CD4-positive, alpha-beta T cell treated with Interferon gamma for 1 hour (primary cell): ENCODE measurements around the gene SPATA16.
"Not testable (repeated sequence)": the region's sequence is repeated elsewhere in the genome, so short reads cannot be mapped to it uniquely, and the experiment has no call there.

ENCODE experiments used
- DNase-seq: peaks from one replicate; pipeline ENCODE4 v3.0.0-alpha.2; 2020

The SPATA16 gene

GRCh38 chr3:173058229-173058628 is 82.8 kb downstream of the SPATA16 start:
- no peak for DNase-seq

GRCh38 chr3:173055228-173055933 is 85.7 kb downstream of the SPATA16 start:
- no peak for DNase-seq

DNA sequence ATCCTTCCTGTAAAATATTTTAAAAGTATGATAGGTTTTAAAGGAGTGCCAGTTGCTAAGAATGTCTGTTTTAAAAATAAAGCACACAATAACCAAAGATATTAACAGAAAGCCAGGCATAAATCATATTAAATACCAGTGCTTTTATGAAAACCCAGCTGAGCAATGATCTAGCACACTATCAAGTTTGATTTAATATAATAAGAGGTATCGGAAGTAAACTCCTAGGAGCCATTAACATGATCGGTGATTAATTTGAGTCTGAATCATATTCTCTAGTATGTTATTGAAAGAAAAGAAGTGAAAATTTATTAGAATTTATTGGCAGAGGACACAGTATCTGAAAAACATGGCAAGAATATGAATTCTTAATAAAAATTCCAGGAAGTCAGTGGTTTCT is 91.7 kb downstream of the SPATA16 start:
- no peak for DNase-seq

DNA sequence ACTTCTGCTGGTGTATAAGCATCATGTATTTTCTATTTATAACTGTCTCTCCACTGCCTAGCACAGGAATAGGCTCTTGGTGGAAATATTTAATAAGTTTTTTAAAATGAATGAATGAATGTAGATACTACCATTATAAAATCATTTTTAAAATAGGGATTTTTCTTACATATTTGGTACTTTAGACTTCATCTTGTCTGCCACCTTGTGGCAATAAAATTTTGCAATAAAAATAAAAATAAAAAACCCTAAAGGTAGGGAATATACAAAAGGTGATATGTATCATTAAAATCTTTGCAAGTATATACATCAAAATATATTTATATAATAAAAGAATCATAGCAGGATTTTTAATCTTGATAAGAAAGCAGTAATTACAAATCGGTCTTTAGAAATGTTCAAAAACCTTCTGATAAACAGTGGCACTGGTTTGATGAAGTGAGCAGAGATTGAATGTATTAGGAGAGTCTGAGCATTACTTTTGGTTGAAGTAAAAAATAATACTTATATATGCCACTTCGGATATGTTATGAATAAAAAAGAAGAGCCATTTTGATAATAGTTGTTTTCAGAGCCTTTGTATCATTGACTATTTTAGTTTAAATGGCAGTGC is 95.2 kb downstream of the SPATA16 start:
- DNase-seq = no peak

DNA sequence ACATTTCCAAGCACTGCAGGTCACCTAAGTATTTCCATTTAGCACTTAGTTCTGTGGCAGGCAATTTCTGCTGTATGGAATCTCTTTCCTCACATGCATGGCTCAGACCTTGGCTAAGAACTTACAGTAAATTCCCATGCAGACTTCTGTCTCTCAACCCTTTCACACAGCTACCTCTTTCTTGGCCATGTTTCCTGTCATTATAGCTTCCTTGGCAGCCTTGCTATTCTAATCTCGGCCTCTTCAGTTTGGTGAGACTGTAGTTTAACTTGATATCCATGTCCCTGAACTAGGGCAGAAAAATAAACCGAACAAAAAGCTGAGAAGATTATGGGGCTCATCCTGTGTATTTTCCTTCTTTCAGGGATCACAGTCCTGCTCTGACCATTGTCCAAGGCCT is 96.0 kb downstream of the SPATA16 start:
- no peak for DNase-seq

DNA sequence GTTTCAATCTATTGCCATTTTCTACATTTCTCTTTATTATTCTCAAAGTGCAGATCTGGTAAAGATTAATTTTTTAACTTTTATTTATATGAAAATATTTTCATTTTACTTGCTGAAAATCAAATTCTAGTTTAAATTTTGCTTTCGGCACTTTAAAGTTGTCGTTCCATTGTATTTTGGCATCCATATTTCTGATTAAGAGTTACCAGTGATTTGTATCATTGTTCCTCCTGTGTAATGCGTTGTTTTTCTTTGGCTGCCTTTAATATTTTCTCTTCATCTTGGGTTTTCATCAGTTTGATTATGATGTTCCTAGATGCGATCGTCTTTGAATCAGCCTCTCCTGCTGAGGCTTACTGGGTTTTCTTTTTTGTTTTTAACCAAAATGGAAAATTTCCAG is 97.3 kb downstream of the SPATA16 start:
- no peak for DNase-seq

GRCh38 chr3:173038484-173038871 is 102.6 kb downstream of the SPATA16 start:
- no peak for DNase-seq

DNA sequence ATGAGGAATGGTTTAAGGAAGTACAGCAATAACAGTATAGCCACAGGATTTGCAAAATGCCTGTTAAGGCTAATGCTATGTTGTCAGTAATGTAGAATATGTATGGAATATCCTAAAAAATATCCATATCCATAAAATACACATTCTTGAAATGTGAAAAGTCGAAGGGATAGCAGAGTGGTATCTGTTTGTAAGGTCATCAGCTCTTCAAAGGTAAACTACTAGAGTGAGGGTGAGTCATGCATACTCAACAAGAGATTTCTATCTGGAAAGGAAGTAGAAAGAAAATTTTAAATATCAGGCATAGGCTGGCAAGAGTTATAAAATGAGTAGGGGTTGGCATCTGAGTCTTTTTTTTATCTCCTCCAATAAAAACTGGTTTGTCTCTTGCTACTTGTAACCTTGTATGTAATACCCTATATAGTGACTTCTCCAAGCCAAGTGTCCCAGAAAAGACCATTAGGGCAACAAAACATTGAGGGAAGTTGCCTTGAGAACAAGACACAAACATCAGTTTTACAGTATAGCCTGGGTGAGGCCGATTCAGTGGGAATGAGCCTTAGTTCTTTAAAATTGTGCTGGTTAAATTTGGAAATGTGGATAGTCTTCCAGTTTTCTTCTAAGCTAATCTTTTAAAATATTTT is 103.1 kb downstream of the SPATA16 start:
- no peak for DNase-seq

DNA sequence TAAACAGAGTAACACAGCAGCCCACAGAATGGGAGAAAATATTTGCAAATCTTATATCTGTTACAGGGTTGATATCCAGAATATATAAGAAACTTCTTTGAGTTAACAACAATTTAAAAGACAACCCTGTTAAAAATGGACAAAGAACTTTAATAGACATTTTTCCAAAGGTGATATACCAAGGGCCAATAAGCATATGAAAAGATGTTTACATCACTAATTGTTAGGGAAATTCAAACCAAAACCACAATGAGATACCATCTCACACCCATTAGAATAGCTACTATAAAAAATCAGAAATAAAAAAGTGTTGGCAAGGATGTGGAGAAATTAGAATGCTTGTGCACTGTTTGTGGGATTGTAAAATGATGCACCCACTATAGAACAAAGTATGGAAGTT is 110.8 kb downstream of the SPATA16 start:
- no peak for DNase-seq

GRCh38 chr3:173028351-173028750 is 112.7 kb downstream of the SPATA16 start:
- no peak for DNase-seq

DNA sequence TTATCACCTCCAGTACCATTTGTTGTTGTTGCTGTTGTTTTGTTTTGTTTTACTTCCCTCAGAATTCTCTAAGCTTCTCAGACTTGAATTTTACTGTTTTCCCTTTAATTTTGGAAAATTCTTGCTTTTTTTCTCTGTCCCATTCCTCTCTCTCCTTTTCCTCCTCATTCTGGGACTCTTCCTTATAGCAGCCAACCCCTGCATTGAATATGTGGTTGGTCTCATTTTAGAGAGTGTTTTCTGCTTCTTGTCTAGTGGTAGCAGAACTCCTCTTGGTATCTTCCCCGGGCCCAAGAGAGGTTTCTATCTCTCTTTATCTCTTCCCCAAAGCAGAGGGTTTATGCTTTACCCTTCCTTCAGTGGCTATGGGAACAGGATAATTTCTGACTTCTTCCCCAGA is 113.6 kb downstream of the SPATA16 start:
- no peak for DNase-seq

DNA sequence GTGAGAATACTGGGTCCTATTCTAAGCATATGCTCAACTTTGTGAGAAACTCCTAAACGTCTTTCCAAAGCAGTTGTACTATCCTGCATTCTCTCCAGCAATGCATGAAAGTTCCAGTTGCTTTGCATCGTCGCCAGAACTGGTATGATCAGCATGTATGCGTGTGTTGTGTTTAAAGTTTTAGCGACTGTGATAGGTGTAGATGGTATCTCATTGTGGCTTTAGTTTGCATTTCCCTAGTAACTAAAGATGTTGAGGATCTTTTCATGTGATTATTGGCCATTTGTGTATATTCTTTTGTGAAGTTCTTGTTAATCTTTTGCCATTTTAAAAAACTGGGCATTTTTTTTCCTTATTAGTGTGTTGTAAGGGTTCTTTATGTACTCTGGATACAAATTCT is 115.1 kb downstream of the SPATA16 start:
- DNase-seq = no peak

DNA sequence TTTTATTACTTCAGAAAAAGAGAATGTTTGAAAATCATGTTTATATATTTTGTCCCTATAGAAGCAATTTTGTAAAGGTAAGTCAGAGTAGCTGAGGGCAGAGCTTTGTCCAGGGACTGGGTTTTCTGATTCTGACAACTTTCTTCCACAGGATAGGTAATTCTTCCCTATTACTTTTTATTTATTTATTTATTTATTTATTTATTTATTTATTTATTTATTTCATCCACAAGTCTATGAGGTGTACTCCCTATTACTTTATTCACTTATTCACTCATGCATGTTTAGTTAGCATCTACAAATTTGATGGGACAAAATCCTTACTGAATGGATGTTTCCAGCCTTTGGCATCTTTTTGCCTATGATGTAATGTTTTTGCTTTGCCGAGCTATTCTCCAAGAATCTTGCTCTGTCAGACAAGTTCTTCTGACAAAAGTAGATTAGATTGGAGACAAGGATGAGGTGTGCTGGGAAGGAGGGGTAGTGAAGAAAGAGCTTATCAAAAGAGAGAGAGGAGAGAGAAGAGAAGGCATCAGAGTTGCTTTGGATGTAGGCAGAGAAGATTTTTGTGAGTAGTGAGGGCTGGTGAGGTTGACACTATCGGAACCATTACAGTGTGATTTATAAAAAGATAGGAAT is 119.4 kb downstream of the SPATA16 start:
- DNase-seq = no peak

DNA sequence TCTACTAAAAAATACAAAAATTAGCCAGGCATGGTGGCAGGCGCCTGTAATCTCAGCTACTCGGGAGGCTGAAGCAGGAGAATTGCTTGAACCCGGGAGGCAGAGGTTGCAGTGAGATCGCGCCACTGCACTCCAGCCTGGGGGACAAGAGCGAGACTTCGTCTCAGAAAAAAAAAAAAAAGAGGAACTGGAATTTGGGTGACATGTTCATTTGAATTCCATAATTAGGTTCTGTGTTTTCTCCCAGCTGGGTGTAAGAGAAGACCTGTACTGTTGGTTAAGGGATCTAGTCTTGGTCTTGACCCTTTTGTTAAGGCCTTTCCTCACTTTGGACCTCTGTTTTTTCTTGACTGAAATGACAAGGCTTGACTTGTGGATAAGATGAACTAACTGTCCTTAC is 120.9 kb downstream of the SPATA16 start:
- DNase-seq = not testable (repeated sequence)

DNA sequence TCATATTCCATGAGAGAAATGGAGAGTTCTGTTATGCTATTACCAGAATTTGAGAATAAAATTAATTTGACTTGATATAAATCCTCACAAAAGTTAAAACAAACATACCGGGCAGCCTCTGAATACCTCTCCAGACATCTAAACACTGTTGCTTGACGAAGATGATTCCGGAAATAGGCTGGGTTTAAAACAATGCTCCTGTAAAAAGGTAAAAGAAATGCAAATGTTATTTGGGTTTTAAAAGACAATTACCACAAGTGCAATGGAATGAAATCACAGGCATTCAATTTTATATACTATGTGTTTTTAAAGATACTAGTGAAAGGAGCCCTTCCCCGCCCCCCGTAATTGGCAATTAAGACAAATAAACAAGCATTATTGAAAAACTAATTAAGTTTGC is 121.7 kb downstream of the SPATA16 start:
- DNase-seq = no peak

DNA sequence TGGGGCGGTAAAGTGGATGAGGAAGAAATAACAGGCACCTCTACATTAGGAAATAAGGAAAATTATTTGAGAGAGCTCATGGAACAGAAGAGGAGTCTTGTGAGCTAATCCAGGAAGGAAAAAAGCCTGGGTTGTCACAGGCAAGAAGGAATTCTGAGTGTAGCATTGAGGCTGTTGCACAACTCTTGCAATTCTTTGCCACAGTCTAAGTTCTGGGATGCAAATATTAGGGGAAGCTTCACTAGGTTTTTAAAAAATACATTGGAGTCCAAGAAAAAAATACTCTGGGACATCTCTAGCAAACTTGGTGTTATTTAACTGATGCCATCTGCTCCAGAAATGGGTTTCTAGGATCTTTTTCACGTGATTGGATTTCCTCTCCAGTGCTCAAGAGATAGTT is 122.3 kb downstream of the SPATA16 start:
- DNase-seq = no peak

GRCh38 chr3:173013219-173013832 is 127.7 kb downstream of the SPATA16 start:
- DNase-seq = no peak

GRCh38 chr3:173009410-173009809 is 131.6 kb downstream of the SPATA16 start:
- no peak for DNase-seq

DNA sequence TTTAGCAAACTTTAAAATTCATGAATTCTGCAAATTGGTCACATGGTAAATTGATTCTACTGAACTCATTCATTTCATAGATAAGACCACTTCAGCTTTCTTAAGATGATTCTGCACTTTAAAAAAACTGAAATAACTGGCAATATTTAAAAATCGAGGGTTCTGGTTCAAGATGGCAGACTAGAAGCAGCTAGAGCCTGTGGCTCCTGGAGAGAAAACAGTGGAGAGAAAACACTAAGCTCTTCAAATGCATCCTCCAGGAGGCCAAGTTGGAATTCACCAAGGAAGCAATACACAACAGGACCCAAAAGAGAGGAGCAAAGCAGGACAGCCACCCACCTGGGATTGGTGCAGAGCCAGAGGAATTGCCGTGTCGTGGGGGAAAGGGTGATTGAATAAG is 132.1 kb downstream of the SPATA16 start:
- DNase-seq = no peak

DNA sequence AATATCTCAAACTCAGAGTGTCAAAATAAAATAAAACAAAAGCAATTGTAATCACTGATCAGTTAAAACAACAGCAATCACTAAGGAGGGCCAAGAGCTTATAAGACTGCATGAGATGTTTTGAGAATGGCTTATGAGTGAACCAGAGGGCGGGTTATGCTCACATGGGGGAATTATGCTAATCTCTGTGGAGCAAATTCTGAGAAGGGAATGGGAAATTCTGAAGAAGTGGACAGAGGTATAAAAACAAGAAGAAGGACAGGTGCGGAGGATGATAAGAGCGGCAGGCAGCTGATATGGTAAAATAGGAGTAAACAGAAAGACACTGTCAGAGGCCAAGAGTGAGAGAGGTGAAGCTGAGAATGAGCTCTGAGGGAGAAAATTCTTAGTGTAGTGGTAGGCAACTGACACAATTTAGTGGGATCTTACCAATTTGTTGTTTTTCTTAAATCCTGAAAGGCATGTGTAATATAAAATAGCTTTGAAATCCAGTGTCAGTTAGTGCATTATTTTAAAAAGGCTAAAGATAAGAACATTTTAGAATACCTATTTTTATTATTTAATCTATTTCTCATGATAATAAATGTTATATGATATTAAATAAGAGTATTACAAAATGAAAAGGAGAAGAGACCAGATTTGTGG is 133.8 kb downstream of the SPATA16 start:
- DNase-seq = no peak

- no peak for DNase-seq
Measured at GRCh38 chr3:173006006-173006405, 135.0 kb downstream of the SPATA16 start.

GRCh38 chr3:173004681-173005080 is 136.4 kb downstream of the SPATA16 start:
- DNase-seq = no peak

GRCh38 chr3:173003956-173004355 is 137.1 kb downstream of the SPATA16 start:
- DNase-seq = no peak
